Mesothelial cell of epicardium (in vitro differentiated cells): ENCODE data around the gene ATP13A1. TPM values are rescaled to one million over a fixed set of nuclear protein-coding genes. Genes with fewer than 3 reads are reported as not detected.
A peak's percentile ranks its signal among the peaks of the same experiment; 100 is the strongest.

Source experiments
- DNase-seq, 2 experiments: peaks; one replicate each; pipeline ENCODE4 v3.0.0; 2021; ENCODE audit warnings: low spot score in 2 of 2; ENCODE audit not compliant: unreplicated experiment in 2 of 2
- H3K27ac Mint-ChIP-seq: 2 replicates; pipeline ENCODE4 v1.8.0; 2021; ENCODE audit warnings: mixed read lengths
- H3K27me3 Mint-ChIP-seq: 2 replicates; pipeline ENCODE4 v1.8.0; 2021; ENCODE audit warnings: low read depth, mixed read lengths
- H3K36me3 Mint-ChIP-seq: 2 replicates; pipeline ENCODE4 v1.8.0; 2021; ENCODE audit warnings: mixed read lengths
- H3K4me1 Mint-ChIP-seq: 2 replicates; pipeline ENCODE4 v1.8.0; 2021; ENCODE audit warnings: mixed read lengths
- H3K4me3 Mint-ChIP-seq: 2 replicates; pipeline ENCODE4 v1.8.0; 2021; ENCODE audit warnings: mild to moderate bottlenecking, moderate library complexity, mixed read lengths
- H3K9me3 Mint-ChIP-seq: 2 replicates; pipeline ENCODE4 v1.8.0; 2021; ENCODE audit warnings: mixed read lengths
- total RNA-seq: library from RNA; stranded (reverse); gene quantifications from 3 replicates; pipeline ENCODE4 v1.2.1, GENCODE V29; 2021
- TF ChIP-seq, protein P1 (sequence below): fragments of 200-600 bp; sonication (generic); IDR thresholded peaks from one replicate; pipeline ENCODE4 v1.5.0; 2021; ENCODE audit warnings: antibody characterized with exemption; ENCODE audit not compliant: unreplicated experiment

Gene ATP13A1
- total RNA-seq, 1 donor from 2014 or later: 88.3 TPM

DNA sequence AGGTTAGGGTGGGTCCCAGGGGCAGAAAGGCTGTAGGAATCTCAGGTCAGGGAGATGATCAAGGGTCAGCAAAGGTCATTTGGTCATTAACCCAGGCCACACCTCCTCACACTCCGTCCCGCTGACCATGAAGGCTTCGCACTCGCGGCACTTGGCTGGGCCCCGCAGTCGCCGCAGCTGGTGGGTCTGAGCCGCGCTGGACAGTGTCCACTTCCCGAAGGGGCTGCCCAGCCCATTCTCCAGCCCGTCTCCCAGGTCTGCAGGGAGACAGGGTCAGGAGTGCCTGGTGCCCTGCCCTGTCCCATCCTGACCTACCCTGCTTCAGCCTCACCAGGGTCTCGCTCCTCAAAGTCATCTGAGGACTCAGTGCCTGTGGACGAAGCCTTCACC is 28.2 kb downstream of the ATP13A1 start:
- H3K4me3 Mint-ChIP-seq: no peak overlapping the region
- peaks cover 25% of the 10 kb centered on the region for H3K36me3 Mint-ChIP-seq
- no peaks in the 10 kb centered on the region for H3K9me3 Mint-ChIP-seq
- H3K27me3 Mint-ChIP-seq: no peaks in the 10 kb centered on the region
- H3K4me1 Mint-ChIP-seq: no peaks in the 10 kb centered on the region
- TF ChIP-seq, protein P1, sequence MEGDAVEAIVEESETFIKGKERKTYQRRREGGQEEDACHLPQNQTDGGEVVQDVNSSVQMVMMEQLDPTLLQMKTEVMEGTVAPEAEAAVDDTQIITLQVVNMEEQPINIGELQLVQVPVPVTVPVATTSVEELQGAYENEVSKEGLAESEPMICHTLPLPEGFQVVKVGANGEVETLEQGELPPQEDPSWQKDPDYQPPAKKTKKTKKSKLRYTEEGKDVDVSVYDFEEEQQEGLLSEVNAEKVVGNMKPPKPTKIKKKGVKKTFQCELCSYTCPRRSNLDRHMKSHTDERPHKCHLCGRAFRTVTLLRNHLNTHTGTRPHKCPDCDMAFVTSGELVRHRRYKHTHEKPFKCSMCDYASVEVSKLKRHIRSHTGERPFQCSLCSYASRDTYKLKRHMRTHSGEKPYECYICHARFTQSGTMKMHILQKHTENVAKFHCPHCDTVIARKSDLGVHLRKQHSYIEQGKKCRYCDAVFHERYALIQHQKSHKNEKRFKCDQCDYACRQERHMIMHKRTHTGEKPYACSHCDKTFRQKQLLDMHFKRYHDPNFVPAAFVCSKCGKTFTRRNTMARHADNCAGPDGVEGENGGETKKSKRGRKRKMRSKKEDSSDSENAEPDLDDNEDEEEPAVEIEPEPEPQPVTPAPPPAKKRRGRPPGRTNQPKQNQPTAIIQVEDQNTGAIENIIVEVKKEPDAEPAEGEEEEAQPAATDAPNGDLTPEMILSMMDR: no peak
- H3K27ac Mint-ChIP-seq: no peak overlapping the region
- DNase-seq: no peak

DNA sequence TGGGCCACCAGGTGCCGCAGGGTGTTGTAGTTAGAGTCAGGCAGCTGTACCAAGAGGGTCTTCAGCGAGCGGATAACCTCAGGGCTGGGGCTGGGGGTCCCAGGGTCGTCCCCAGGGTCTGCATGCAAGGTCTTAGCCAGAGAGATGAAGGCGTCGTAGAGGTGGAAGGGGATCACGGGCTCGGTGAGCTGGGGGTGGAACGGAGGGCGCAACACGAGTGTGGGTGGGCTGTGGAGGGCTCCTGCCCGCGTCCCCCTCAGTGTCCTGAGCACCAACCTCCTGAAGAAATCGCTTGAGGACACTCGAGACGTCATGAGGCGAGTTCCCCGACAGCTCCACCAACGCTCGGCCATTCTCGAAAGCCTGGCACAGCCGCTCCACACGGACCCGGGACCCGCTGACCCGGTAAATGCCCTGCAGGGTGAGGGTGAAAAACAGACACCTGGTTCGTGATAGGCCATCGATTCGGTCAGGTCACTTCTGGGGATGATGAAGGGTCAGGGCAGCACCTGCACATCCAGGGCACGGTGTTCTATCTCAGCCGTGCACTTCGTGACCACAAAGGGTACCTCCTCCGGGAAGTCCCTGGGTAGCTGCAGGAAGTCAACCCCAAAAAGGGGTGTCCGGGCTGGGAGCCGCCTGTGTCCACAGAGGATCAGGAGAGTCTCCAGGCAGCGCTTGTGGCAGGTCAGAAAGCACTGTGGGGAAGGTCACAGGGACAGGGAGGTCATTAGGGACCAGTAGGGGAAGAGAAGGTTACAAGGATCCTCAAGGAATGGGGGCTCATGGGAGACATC is 28.8 kb downstream of the ATP13A1 start:
- Mint-ChIP-seq H3K9me3 (no peaks in the 10 kb centered on the region), H3K36me3 (peaks cover 25% of the 10 kb centered on the region), H3K27me3 (no peaks in the 10 kb centered on the region), H3K4me3 (no peak overlapping the region), H3K4me1 (no peaks in the 10 kb centered on the region), H3K27ac (no peak overlapping the region)
- TF ChIP-seq, protein P1: no peak
- DNase-seq: no peak

DNA sequence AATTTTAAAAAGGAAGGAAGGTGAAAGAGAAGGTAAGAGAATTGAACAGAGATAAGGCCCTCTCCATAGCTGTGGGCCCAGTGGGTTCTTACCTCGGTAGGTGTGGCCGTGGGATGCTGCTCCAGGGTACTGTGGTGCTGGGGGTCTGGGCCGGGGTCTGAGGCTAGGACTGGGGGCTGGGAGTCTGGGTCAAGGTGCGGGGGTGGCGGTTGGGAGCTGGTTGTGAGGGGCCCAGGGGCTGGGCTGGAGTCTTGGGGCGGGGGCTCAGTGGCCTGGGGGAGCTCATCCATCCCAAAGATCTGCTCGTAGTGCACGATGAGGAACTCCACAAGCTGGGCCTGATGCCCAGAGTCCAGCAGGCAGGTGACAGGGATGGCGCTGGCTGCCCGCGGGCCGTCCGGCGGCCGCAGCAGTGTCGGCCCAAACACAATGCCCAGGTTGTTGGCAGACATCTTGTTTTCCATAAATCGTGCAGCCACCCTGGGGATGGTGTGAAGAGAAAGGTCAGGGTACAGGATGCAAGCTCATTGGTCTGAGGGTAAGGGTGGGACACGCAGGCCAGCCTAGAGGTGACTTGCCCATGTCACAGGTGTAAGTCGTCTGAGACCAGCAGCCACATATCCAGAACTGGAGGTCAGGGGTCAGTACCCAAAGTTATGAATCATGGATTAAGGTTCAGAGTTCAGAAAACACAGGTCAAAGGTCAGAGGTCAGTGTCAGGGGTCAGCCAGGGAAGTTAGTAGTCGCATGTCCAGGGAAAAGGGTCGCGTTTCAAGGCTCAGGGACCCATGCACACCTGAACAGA is 29.6 kb downstream of the ATP13A1 start:
- H3K27ac Mint-ChIP-seq: no peak overlapping the region
- peaks cover under 1% of the 10 kb centered on the region for H3K4me1 Mint-ChIP-seq
- H3K4me3 Mint-ChIP-seq: no peak overlapping the region
- peaks cover 25% of the 10 kb centered on the region for H3K36me3 Mint-ChIP-seq
- TF ChIP-seq, protein P1: no peak
- no peaks in the 10 kb centered on the region for H3K9me3 Mint-ChIP-seq
- DNase-seq: no peak
- no peaks in the 10 kb centered on the region for H3K27me3 Mint-ChIP-seq

DNA sequence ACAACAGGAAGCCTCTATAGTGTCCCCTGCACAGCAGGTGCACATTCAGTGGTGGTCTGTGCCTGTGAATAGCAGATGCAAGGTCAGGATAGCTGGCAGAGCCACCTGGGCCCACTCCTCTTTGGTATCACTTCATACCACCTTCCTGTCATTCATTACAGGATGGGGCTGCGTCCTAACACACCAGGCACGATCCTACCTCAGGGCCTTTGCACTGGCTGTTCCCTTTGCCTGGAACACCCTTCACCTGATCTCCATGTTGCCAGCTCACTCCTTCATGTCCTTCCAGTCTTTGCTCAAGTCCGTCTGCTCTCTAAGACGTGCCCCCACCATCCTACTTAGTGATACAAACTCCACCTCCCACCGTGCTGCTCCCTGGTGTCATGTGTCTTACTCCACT is 30.8 kb downstream of the ATP13A1 start:
- Mint-ChIP-seq H3K27ac (no peak overlapping the region), H3K27me3 (no peaks in the 10 kb centered on the region), H3K9me3 (no peaks in the 10 kb centered on the region), H3K4me1 (peaks cover 2% of the 10 kb centered on the region), H3K4me3 (no peak overlapping the region), H3K36me3 (peaks cover 26% of the 10 kb centered on the region)
- TF ChIP-seq, protein P1: no peak
- no peak for DNase-seq

DNA sequence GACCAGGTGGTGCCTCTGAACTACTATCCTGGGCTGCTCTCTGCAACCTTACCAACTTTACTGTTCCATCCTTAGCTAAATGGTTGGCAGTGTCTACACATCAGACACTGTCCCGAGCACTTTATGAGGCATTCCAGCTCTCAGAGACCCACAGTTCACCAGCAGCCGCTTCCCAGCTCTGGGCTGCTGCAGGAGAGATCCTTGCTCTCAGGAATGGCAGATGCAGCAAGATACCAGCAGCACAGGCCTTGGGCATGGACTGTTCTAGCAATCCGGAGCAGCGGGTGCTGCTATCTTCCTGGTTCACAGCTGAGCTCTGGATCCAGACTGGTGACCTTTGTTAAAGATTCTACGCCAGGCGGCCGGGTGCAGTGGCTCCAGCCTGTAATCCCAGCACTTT is 32.1 kb downstream of the ATP13A1 start:
- Mint-ChIP-seq H3K4me1 (peaks cover 14% of the 10 kb centered on the region), H3K9me3 (no peaks in the 10 kb centered on the region), H3K36me3 (peaks cover 27% of the 10 kb centered on the region), H3K27ac (peak overlapping the region; percentile 53), H3K4me3 (no peak overlapping the region), H3K27me3 (no peaks in the 10 kb centered on the region)
- TF ChIP-seq, protein P1: no peak
- DNase-seq: no peak
